ENCODE measurements around the gene TM9SF2.
"Not testable (repeated sequence)": the region's sequence is repeated elsewhere in the genome, so short reads cannot be mapped to it uniquely, and the experiment has no call there.

Gene TM9SF2

DNA sequence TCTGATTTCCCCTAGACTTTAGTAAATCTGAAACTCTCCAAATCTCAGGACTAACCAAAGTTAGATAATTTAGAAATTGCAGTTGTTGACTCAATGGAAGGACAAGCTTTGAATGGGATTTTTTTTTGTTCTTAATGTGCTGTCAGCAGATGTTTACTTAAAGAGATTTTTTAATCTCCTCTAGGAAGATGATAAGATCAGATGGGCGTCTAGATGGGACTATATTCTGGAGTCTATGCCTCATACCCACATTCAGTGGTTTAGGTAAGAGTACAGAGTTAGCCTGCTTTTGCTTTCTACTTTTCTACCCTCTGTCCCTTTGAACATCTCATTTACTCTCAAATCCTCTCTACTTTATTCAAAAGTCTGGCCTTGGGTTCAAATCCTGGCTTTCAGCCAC, 39.3 kb downstream of the TM9SF2 start:
- no peak for DNase-seq

DNA sequence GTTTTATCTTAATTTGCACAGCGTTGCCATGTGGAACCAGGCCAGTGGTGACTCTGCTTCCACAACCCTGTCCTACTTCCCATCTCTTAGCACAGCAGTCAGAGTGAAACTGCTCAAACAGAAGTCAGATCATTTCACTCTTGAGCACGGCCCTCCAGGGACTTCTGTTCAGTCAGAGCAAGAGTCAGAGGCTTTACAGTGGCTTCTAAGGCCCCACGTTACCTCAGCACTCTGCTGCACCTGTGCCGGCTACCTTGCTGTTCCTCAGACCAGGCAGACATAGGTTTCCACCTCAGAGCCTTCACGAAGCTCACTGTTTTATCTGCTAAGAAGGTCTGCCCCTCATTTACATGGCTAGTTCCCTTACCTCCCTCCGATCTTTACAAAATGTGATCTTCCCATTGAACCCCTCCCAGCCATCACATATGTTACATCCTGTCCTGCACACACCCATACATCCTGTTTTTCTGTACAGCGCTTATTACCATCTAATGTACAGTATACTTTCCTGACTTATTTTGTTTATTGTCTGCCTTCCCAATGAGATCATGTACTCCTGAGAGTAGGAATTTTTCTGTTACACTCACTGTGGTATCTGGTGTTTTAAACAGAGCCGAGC, 41.6 kb downstream of the TM9SF2 start:
- peak in 1 of 2 experiments; percentile 16 for DNase-seq

DNA sequence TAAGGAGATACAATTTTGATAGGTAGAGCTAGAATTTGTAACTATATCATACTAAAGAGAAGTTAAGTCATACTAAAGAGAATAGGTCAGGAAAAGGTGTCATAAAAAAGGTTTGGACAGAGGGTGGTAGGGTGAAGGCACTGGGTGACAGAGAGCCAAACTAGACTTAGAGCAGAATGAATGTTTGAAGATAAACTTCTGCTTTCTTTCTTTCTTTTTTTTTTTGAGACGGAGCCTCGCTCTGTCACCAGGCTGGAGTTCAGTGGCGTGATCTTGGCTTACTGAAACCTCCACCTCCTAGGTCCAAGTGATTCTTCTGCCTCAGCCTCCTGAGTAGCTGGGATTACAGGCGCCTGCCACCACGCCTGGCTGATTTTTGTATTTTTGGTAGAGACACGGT, 44.1 kb downstream of the TM9SF2 start:
- no peak for DNase-seq

DNA sequence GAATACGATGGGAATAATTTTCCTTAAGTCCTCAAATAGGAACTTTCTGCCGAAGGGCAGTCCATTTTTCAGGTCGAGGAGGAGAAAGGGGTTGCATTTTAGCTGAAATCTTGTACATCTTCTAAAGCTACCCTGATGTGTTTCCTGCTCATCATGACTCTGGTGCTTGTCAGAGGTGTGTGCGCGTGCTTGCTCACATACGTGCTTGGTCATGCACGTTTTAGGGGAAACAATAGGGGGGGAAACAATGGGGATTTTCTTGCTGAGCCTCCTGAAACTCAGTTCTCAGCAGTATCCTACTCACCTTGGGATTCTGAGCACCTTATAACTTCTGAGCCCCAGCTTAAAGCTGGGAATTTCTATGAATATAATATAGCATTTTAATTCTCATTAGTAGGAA, 44.7 kb downstream of the TM9SF2 start:
- DNase-seq = no peak

DNA sequence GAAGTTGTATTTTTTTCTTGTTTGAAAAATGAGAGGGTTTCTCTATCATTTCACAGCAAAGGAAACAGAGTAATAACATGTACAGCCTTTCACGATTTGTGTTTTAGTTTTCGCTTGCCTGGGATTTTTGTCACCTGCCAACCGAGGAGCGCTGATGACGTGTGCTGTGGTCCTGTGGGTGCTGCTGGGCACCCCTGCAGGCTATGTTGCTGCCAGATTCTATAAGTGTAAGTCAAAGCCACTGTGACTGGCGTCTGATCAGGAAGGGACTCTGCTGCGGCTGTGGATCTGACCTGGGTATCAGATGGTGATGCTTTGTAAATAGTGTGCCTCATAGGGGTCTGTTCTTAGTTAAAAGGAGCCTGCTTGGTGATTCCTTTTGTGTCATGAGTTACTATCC, 45.6 kb downstream of the TM9SF2 start:
- DNase-seq = no peak

DNA sequence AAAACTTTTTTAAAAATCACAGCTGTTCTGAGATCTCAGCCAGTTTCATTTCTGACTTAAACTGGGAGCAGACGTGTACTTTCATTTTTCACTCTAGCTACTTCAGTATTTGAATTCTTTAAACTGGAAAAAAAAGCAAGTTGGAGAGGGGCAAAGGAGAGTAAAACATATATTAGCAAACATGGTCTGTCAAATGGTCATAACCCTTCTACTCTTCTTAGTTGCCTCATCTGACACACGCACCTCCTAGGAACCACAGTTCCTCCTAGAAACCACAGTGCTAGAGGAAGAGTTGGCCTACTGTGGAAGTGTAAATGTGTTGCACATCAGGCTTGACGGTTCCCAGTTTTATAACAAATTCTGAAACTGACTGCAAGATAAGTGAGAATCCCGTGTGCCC, 47.2 kb downstream of the TM9SF2 start:
- no peak for DNase-seq

DNA sequence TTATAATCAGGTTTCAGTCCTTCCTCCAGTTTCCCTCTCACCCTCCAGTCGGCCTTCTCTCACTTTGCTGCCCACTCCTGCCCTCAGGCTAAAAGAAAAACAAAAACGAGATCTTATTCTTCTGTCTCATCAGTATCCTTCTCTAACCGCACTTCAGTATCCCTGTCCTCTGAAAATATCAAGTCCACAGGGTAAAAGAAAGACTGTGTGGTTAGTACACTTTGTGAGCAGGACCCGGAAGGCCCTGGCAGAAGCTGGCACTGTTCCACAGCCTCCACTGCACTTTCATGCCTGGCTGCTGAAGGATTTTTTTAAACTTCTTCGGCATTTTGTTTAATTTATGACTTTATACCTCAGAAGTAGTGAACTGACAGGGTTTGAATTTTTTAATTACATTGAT, 51.8 kb downstream of the TM9SF2 start:
- no peak for DNase-seq

DNA sequence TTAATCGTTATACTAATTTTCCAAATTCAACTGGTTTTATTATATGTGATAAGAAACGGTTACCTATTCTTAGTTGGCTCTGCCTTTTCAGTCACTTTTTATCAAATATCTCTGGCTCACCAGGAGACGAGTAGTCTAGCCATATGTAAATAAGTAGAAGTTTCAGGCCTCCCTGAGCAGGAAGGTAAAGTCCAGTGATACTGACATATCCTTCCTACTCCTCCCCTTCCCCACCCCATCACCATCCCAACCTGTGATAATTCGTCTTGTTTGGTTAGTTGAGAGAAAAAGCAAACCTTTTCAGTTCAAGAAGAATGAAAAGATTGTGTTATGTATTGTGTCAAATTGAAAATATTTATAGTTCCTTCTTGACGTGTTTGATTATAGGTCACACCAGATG, 53.9 kb downstream of the TM9SF2 start:
- DNase-seq = no peak

DNA sequence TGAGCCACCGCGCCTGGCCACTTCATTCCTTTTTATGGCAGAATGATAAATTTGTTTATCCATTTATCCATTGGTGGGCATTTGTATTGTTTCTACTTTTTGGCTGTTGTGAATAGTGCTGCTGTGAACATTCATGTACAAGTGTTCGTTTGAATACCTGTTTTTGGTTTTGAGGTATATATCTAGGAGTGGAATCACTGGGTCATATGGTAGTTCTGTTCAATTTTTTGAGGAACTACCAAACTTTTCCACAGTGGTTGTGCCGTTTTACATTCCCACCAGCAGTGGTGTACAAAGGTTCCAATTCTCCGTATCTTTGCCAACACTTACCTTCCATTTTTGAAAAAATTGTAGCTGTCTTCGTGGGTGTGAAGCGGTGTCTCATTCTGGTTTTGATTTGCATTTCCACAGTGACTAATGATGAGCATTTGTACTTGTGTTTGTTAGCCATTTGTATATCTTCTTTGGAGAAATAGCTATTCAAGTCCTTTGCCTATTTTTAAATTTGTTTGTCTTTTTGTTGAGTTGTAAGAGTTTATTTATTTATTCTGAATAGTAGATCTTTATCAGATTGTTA, 55.7 kb downstream of the TM9SF2 start:
- no peak for DNase-seq

DNA sequence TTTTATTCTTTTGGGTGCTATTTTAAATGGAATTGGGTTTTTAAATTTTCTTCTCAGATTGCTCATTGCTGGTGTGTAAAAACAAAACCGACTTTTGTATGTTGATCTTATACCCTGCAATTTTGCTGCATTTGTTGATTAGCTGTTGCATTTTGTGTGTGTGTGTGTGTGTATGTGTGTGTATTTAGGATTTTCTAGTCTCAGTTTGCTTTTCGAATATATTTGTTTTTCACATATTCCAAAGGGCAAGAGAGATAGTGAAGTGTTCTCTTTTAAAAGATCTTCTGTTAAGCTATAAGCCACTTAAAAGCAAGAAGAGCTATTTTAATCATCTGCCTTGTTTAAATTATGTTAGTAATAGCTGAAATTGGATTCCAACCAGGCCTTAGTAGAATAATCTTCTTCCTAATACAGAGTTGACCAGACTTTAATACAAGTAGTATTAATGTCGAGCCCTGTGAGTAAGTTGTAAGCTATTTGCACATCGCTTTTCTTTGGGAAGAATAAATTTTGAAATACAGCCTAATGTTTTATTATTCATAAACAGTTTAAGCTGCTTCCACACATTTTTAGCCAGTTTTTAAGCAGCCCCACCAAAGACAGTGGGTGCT, 57.4 kb downstream of the TM9SF2 start:
- DNase-seq = no peak

DNA sequence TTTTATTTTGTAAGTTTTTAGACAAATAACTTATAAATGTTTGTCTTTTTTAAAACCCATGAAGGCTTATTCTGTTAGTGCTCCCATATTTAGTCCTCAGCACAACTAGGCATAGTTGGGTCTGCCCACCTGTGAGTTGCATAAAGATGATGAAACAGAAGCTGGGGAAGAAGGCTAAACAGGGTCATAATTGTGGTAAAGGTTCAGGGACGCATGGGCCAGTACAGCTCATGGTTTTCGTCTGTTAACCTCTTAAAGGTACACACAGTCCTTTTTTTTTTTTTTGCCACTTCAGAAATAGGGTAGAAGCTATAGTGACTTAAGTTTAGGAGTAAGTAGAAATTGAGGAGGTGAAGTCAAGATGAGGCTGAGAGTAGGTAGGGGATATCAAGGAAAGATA, 58.3 kb downstream of the TM9SF2 start:
- no peak for DNase-seq

DNA sequence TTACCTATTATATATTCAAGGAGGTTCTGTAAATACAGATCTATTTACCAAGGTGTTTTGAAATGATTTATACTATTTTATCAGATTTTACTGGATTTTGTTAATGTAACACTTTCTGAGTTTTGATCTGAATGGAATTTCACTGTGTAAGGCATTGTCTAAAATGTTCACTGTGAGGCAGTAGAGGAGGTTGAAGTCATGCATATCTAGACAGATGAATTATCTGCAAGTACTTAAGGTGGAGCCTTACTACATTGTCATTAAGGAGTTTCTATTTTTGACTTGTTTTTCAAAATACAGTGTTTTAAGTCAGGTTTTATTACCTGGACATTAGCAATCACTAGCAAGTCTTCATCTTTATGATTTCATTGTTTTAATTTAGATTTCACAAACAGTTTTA, 62.1 kb downstream of the TM9SF2 start:
- DNase-seq = no peak

DNA sequence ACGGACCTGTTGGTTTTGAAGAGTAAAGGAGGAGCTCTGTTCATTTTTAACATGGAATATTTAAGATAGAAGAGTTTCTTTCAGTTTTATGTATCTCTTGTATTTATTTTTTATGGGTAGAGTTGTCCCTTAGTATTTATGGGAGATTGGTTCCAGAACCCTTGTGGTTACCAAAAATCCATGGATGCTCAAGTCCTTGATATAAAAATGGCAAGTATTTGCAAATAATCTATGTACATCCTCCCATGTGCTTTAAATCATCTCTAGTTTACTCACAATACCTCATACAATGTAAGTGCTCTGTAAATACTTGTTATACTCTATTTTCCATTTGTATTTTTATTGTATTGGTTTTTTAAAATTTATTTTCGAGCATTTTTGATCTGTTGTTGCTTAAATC, 63.1 kb downstream of the TM9SF2 start:
- DNase-seq = no peak

DNA sequence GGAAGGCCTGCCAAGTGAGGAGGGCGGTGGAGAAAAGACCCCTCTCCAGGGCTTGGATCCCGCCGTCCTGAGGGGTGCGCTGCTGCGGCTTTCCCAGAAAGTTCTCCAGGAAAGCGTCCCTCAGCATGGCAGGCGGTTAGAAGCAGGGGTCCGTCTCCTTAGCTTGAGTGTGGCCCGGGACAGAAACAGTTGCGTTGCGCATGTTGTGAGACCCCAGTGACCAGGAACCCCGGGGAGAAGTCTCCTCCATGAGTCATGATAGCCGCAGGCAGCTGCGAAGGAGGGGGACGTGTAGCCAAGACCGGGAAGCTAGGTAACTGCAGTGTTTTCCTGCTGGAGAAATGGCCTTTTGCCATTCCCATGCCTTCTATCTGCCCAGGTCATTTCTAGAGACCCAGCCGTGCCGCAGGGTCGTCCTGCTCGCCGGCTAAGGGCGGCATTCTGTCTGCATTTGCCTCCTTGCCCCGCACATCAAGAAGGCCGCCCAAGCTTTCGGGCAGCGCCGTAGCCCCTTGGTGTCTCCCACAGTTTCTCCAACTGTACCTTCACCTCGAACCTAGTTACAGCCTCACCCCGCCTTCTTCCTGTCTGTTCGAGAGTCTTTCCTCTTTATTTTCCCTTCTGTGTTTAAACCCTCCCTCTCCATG, 64.3 kb downstream of the TM9SF2 start:
- DNase-seq = no peak

DNA sequence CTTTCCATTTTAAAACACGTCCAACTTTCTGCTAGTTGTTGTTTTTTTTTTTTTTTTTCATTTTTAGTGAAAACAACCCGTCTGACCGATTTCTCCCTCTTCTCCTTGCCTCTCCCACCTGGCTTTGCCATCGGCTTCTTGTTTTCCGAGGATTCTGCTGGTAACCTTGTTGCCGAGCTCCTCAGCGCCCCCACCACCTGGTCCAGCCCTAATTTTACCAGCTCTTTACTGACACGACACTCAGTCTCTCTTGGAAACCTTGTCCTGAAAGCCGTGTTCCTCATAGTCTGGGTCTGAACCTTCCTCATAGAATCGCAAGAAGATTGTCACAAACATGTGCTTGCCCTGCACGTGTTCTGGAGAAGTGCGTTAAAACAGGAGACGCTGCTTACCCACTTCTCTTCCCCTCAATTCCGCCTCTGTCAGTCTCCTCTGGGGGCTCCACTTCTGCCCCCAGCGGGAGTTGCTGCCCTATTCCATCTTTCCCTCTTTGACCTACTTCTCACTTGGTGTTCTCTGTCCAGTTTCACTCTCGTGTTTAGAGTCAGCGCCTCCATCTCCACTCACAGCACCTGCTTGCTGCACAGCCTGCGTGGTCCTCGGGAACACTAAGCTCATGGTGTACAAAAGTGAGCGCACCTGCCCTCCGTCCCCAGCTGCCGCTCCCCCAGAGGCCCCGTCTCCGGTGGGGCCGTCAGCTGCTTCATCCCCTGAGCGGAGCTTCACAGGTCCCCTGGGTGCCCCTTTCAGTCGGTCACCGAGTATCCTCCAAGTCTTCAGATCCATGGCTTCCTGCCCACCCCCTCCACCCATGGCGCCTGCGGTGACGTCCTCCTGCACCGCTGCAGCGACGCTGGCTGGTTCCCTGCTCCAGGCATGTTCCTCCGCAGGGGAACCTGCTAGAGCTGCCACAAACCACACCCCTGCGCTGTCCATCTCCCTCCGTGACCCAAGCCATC, 65.1 kb downstream of the TM9SF2 start:
- DNase-seq = no peak

DNA sequence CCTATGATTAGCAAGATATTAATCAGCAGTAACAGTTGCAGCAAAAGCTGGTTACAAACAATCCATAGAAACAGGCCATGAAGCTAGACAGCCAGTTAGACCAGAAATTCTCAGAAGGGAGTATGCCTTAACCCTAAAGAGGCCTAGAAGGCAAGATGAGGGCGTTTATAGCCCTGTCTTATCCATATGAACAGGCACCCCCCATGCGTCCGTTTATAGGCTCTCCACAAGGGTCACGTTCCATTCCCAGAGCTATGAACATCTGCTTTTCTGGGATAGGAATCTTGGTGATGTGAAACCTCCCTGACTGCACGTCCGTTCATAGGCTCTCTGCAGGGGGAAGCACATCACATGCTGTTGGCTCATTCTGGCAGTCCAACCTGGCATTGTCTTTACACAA, 67.6 kb downstream of the TM9SF2 start:
- DNase-seq = not testable (repeated sequence)

DNA sequence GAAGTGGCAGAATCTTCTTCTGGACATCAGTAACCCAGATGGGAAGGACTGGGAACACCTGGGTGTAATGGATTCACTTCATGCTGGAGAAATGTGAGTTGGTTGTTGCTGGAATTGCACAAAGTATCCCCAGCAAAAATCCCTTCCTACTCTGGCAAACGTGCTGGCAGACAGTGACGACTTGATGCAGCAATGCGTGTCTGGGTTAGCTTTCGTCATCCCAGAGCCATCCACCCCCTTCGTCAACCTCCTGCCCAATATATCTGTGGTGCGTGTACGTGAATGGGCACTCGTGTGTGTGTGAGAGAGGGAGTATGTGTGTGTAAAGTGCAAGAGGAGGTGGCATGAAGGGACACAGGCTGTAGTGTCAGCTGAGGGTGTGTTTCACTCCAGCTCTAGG, 70.9 kb downstream of the TM9SF2 start:
- no peak for DNase-seq

DNA sequence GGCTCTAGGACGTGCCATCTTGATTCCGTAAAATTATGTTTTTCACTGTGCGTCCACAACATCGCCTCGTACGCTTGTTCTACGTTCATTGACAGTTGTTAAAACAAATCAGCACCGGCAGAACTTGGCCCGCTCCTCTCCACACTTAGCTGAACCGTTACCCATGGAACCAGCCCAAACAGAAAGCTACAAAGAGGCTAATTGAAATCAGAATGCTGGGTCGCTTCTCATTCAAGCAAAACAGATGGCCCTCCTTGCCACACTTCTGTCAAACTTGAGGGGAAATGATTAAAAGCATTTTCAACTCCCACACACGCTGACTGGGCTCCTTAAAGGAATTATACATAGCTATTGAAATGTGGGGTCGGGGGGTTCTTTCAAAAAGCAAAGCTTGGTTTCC, 71.6 kb downstream of the TM9SF2 start:
- DNase-seq = no peak

DNA sequence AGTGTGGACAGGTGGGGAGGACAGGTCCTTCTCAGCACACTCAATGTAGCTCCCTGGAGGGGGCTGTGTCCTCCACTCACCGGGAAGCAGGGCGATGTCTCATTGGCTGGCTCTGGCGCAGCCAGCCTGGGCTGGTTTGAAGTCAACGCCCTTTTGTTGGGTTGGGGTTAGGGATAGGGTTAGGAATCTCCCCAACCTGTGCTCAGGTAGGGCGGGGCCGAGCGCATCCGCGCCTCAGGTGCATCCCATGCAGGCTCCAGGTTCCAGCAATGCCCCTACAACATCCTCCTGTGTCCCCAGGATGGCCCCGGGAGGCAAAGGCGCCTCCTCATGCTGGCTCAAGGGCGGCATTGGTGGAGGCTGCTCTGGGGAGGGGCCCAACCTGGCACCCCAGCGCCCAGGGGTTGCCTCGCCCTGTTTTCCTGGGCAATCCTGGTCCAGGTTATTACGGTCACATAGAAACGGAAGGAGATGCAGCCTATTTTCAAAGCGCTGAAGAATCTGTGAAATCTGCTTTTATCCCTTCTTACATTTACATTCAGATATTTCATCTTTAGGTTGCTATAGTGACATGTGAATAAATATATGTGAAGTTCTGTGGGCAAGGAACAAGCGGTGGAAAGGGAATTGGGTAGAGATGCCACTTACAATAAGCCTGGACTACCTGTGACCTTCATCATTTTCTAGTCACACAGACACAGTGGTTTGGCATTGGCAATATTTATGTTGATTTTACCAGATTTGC, 74.3 kb downstream of the TM9SF2 start:
- DNase-seq = no peak

DNA sequence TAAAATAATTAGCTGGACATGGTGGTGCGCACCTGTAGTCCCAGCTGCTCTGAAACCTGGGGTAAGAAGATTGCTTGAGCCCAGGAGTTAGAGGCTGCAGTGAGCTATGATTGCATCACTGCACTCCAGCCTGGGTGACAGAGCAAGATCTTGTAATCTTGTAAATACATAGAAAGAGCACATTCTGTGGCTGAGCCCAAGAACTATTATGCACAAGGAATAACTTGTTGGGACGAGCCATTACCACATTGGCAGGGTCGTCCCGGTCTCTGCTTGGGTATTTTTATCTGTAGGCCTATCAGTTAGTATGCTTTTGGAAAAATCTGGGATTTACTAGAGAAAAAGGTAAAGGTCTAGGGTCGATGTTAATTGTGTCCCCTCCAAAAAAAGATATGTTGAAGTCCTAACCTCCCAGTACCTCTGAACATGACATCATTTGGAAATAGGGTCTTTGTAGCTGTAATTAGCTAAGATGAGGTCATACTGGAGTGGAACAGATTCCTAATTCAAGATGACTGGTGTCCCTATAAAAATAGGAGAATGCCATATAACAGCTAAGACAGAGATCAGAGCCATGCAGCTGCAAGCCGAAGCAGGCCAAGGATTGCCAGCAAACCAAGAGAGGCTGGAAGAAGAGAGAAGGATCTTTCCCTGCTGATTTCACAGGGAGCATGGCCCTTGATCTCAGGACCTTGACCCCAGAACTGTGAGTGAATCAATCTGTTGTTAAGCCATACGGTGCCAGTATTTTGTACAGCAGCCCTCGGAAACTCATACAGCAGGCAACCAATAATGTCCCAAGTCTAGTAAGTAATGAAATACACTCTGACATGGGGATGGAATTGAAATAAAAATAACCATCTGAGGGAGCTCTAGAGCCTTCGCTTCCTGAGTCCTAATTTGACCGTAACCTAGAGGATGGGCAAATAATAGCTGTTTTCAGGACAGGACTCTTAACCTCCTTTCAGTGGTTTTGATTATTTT, 77.0 kb downstream of the TM9SF2 start:
- DNase-seq = no peak
